ENCODE data around the gene GLA.

Gene GLA

DNA sequence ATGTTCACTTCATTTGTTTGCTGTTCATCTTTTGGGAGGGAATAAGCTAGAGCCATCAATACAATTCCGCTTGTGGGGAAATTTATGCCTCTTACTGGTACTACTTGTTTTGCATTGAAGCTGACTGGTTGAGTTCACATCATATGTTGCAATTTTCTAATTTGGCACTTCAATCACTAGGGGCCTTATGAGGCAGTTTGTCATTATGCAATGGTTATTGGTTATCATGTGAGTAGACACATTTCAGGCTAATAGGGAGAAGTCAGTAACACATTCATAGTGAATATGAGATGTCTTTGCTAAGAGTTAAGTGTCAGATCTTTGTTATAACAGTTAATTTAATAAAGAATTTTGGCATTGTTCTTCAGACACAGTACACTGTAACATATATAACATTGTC is 11.9 kb downstream of the GLA start:
- DNase-seq, result no peak

DNA sequence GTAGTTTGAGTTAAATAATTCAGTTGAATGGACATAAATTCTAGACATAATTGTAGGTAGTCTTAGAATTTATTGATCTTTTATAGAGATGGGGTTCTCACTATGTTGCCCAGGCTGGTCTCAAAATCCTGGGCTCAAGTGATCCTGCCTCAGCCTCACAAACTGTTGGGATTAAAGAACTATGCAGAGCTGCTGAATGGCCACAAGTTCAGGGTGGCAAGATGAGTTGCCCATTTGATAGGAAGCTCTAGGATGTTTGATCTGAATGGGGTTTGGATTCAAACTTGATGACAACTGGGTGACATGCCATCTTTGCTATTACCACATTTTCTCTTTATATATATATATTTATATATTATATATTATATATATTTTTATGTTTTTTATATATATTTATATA is 13.4 kb downstream of the GLA start:
- no peak for DNase-seq

DNA sequence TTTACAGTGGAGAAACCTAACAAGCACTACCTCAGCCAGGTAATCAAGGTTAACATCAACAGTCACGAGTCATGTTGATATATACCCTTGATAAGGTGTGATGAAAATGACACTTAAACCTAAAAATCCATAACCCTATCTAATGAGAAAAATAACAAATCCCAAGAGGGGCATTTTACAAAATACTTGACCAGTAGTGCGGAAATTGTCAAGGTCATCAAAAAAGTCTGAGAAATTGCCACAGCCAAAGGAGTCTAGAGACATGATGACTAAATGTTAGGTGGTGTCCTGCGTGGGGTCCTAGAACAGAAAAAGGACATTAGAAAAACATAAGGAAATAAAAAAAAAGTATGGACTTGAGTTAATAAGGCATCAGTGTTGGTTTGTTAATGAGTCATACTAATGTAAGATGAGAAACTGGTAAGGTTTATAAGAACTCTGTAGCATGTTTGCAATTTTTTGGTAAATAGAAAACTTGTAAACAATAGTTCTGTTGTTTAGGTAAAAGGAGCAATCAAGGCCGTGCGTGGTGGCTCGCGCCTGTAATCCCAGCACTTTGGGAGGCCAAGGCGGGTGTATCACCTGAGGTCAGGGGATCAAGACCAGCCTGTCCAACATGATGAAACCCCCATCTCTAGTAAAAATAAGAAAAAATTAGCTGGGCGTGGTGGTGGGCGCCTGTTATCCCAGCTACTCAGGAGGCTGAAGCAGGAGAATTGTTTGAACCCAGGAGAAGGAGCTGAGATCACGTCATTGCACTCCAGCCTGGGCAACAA is 14.0 kb downstream of the GLA start:
- no peak for DNase-seq

DNA sequence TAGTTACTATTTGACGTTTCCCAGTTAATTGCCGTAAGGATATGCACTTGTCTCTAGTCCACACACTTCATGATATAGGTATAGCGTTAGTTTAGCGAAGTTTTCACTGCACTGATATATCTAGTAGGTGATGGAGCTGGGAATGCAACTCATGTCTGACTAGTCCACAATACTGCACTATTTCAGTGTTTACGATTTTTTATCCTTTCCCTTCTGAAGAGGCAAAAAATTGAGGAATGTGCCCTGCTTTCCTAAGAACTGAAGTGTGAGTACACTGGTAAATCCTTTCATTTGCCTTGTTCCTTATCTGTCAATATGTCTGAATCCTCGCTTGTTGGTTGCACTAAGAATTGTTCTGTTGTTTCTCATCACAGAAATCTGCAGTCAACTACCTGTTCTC is 15.9 kb downstream of the GLA start:
- DNase-seq, result no peak

DNA sequence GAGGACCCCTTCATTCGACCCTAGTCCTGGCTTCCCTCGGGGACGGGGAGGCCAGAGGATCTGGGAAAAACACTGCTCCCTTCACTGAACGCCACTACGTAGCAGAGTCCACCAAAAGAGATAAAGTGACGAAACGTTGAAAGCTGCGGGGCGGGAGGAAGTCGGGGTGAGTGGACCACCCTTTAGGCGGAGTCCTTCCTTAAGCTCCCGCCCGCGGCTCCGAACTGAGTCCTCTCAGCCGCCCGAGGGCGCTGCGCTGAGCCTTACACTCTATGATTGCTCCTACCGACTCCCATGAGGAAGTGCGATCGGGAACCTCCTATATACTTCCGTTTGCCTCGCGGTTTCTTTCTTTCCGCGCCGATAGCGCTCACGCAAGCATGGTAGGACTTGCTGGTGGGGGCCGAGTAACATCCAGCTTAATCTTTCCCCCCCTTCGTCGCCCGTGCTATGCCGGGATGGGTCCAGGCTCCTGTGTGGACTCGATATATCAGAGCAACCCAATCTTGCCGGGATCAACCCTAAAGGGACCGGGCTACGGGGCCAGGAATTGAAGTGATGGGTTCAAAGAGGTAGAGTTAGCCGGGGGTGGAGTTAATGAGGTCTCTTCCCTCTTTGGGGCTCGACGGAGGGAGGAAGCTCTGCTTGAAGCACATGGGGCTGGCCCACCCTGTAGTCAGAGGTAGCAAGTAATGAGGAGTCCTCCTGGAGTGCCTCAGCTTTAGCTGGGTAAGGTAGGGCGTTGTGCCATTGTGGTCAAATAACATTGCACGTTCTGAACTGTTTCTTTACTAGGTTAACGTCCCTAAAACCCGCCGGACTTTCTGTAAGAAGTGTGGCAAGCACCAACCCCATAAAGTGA is 16.8 kb downstream of the GLA start, which contains the start of gene RPL36A:
RPL36A (plus strand) TSS at position 348 of the 862 bp plus-strand sequence; CDS start at position 381, 33 bp downstream.
- peak; percentile 92 for DNase-seq

DNA sequence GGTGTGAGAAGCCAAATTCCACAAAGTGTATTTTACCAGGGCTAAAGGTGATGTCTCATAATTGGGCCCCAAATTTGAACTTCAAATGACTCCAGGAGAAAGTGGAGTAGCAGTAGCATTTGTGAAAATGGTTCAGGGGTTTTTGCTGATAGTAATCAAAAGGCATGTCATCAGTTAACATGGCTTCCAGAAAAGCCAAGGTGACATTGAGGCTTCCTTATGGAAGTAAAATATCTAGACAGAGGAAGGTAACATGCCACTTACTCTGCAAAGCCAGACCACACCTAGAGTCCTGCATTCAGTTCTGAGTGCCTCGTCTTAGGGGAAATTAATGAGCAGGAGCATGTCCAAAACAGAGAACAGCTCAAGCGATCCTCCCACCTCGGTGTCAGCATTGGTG is 19.1 kb downstream of the GLA start:
- DNase-seq, result no peak

DNA sequence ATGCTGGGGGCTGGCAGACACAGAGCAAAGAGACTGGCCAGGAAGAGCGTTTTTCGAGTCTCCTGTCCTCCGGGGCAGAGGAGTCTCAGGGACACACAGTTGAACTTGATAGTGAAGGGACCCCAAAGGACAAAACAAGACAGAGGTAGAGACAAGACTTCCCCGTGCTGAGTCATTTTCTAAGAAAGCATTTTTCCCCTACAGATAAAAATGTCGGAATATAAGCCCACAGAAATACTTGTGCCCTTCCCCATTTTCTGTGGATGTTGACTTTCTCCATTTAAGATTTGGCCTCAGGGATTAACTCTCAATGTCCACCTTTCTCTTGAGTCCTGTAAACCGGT is 21.2 kb downstream of the GLA start:
- no peak for DNase-seq

DNA sequence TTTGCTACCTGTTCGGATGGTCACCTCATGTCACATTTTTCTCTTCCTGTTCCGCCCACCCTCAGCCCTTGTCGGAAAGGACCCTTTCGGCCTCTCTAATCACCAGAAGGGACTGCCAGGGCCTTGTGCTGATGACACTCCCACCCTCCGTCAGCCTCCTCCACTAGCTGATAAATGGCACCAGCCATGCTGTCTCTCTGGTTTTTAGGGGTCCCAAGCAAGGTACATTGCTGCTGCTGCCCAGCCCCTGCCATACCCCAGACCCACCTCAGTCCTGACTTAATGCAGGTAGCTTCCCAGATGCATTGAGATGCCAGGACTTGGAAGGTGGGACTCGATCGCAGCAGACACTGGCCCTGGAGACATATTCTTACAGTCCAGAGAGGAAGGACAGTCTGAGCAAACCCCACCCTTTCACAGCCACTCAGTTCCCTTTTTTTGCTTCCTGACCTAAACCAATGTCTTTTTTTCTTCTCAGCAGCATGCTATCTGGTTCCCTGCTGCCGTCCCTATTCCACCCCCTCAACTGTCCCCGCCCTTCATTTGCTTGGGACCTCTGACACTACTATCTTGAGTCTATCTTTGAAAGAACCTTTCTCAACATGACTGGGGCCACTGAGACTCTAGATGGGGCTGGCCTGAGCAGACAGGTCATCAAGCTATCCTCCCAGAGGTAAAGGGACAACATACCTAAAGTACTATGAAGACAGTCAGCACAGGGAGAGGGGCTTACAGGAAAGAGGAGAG is 21.8 kb downstream of the GLA start, which contains the start of gene BTK:
BTK (minus strand) TSS at position 397 of the 747 bp plus-strand sequence. CDS start 10,907 bp downstream, outside the sequence.
- no peak for DNase-seq

DNA sequence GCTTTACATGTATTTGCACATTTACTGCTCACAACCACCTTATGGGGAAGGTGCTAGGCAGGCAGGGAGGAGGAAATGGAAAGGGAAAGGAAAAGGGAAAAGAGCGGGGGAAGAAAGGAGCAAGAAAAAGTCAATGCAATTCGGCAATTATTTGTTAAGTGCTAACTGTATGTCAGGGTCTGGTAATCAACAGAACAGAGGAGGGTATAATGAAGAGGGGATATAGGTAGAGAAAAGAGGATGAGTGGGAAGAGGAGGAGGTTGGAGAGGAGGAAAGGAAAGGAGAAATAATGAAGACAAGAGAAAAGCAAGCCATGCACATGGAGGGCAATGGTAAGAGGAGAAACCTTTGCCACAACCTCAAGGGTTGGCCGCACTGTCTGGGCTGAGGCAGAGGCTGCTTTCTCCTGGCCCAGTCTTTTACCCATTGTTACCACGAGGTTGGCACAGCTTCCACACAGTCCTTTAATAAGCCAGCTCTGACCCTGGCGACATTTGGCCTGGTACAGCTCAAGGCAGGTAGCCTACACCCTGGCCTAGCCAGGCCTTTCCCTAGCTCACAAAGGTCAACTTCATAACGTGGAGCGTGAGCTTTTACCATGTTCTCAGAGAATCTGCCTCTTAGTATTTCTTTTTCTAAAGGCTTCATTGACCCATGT is 22.6 kb downstream of the GLA start:
- no peak for DNase-seq

DNA sequence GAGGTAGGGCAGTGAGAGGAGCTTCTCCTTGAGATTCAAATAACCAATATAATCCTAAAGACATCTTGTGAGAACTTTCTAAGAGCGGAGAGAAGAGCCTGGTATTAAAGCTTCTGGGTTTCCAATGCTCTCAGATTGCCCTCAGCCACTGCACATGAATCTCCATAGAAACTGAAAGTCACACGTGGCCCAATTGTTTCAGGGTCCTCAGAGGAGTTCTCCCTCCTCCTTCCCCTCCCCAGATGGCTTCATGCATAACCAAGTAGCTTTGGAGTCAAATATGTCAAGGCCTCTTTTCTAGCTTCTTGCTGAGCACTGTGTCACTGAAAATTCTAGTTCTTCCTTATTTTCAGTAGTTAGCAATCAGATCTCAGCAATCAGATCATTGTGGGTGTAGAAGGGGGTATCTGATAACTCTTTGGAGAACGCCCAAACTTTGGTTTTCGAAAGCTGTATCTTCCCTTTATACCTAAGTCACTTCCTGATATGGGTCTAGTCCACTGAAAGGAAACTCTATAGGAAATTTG is 24.0 kb downstream of the GLA start:
- DNase-seq, result no peak

DNA sequence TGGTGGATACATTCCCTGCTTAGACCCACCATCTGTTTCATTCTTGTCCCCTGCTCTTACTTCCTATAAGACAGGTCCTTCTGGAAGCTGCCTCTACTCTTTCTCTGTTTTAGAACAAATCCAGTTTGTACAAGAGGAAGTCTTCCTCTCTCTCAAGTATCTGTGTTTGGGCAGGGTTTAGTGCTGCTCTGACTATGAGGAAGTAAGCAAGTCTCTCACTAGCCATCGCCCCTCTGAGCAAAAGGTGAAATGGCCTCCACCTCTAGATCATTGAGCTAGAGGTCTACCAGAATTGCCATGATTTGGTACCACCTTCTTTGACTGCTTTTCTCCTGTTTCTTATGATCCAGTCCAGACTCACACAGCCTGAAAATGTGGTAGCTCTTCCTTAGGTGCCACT is 30.2 kb downstream of the GLA start:
- no peak for DNase-seq

DNA sequence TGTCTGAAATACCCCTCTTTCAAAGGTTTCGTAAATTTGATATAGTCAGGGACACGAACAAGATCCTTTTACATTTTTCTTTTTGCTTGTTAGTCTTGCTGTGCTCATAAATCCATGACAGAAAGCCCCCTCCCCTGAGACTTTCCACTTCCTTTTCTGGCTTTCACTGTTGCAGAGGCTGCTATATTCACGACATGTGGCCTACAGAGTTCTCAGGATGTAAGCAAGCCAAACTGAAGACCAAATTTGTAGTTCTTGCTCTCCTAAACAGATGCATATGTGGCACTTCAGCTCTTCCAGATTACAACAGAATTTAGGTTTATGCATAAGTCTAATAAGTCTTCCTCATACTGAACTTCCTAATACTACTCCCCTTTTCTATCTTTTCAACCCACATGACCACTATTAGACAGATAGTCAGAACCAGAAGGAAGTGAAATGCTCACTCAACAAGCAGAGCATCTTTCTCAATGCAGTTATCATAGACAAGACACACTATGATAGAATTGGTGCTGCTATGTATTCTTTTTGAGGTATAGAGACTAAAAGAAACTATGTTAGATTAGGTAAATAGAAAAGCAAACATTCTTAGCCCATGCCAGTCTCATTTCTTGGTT is 36.7 kb downstream of the GLA start:
- no peak for DNase-seq

DNA sequence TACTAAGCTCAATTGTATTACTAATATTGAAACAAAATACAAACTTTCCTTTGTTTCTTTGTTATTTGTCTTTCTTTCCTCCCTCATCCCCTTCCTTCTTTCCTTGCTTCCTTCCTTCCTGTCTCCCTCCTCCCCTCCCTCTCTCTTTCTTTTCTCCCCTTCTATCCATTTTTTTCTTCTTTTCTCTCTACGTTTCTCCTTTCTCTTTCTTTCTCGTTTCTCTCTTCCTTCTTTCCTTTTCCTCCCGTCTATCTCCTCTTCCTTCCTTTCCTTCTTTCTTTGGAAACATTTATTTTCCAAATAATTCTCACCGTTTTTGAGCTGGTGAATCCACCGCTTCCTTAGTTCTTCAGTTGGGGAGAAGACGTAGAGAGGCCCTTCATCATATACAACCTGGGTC is 38.0 kb downstream of the GLA start:
- no peak for DNase-seq

DNA sequence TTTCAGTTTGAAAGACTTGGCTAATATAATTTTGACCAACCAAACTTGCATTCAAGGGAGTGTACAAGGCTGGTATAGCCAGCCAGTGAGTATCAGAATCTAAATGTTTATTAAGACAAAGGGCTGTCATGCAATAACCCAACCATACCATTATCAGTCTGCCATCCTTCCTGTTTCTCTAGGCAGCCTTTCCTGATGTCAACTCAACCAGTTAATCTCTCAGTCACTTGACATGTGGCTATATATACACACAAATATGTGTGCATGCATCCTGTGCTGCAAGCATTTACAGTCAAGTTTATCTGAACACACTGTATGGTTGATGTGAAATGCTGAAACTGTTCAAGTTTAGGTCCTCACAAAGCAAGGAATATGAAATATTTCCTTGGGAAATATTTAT is 38.9 kb downstream of the GLA start:
- DNase-seq, result no peak

DNA sequence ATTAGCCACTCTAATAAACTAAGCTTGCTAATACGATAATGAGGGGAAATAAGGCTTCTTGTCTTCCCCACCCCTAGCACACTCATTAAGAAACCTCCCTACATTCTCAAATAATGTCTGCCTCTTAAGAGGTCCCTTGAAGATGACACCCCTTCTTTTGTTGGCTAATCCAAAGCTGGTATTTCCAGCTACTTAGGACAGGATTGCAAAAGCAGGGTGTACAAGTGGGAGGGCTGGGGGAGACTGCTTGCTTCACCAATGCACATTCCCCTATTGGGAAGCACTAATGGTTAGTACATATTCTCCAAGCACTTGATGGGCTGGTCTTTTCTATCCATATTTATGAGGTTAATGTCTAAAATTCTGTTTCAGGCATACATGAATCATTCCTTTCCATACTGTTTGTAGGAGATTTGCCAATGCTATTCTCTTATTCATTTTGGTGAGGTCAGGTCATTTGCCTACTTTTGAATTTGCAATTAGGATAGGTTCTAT is 42.4 kb downstream of the GLA start:
- DNase-seq, result no peak

DNA sequence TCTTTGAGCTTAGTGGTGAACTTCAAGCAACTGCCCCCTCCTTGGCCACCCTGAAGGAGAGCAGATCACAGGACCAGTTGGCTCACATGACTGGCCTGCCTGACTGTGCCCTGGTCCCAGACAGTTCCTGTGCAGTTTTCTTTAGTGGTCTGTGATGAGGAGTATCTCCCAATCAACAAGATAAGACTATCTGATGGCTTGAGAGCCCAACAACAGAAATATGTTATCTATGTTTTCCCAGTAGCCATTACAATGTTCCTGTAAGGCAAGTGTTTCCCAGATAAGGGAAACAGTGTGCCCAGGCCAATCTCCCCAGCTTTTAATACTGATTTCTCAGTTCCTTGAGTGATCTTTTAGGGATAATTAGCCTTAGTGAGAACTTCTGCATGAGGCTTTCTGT is 45.0 kb downstream of the GLA start:
- no peak for DNase-seq

DNA sequence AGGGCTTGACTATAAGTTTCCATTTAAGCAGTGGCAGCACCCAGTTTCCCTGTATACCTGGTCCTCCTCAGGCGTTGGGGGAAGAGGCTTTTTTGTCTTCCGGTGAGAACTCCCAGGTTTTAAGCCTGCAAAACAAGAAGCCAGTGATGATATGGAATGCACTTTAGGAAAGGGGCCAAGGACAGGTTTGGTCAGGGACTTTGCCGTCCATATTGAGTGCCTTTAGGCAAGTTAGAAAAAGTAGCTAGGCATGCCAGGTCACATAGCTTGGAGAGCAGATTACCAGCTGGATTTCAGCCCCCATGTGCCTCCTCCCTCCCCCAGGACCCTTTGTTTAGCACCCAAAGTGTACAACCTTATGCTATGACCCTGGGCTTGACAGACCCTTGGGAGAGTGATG is 45.6 kb downstream of the GLA start:
- no peak for DNase-seq

DNA sequence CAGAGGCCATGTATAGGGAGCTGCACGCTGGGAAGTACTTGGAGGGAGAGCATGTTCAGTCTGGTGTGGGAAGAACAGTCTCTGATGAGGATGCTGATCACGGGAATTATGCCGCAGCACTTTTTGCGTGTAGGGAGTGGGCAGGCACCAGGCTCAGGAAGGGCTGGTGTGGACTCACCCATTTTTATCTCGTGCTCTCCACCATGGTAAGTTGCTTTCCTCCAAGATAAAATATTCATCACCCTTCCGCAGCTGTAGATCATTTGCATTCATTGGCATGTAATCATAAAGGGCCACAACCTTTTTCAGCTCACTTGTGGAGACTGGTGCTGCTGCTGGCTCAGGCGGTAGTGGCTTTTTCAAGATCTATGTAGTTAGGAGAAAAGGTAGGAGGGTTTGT is 47.3 kb downstream of the GLA start:
- DNase-seq, result no peak

DNA sequence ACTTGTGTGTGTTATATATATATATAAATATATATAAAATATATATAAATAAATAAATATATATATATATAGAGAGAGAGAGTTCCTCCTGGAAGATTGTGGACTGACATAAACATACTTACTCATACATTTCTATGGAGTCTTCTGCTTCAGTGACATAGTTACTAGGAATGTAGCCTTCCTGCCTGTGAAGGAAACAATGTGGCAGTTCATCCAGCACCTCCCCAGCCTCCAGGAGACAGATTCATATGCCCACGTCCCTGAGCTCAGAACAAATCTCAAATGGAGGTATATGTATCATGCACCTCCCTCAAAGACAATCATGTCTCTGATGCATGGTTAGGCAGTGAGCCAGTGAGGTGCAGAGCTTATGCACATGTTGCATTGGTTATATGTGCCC is 47.8 kb downstream of the GLA start:
- peak; percentile 23 for DNase-seq

DNA sequence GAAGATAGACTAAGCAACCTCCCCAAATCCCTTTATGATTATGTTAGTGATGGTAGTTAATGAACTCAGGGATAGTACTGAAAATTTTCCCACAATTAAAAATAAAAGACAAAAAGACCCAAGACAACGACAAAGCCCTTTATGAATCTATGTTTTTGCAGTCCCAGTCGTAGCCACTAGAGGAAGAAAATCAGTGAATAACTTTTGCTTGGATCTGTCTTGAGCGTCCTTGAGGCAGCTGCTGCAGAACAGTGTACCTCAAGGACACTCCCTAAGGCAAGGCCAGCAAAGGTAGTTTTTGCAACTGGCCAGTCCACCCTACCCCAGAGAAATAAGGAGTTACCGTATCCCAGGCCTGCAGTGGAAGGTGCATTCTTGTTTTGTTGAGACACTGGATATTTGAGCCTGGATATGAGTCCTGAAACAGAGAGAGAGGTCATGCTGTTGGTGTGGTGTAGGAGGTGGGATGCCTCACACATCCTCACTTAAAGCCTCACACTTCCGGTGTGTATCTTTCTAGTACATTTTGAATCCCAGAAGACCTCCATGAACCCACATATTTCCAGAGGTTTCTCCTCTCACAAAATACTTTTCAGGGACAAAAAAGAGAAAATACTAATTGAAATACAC is 50.4 kb downstream of the GLA start:
- DNase-seq, result no peak

DNA sequence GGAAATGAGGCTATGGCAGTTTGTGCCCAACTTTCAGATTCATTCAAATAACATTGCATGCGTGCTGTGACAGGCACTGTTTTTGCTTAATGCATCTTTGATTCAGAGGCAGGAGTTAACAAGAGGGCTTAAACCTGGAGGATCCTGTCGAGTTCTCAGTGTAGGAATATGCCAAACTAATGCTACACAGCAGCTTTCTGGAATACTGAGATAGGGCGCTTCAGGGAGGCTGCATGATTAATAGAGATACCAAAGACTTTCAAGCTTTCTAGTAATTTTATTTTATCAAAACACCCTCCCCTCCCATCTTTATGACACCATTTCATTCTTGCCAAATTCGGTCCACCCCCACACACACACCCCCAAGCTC is 58.5 kb downstream of the GLA start:
- DNase-seq, result no peak
